G401.6 (cell line): ENCODE measurements around the gene EME2.
A peak's percentile ranks its signal among the peaks of the same experiment; 100 is the strongest.
"Not testable (repeated sequence)": the region's sequence is repeated elsewhere in the genome, so short reads cannot be mapped to it uniquely, and the experiment has no call there.

Source experiments
- FAIRE-seq: peaks from 2 replicates; lab custom pipeline; 2012; peaks lifted over from hg19 to GRCh38; lab: Jason Lieb, UNC

EME2 gene

GRCh38 chr16:1772362-1772907 is at the start of gene EME2:
Gene EME2 (plus strand): TSS chr16:1772810. CDS start chr16:1773228, 418 bp downstream.
- FAIRE-seq = no peak

GRCh38 chr16:1723450-1724147 is 49.0 kb upstream of the EME2 start:
- FAIRE-seq = peak; percentile 79

- FAIRE-seq = no peak
Measured at GRCh38 chr16:1724491-1724890, 48.1 kb upstream of the EME2 start.

- no peak for FAIRE-seq
Measured at GRCh38 chr16:1726661-1727502, 45.7 kb upstream of the EME2 start.

GRCh38 chr16:1727651-1728624 is 44.7 kb upstream of the EME2 start:
- no peak for FAIRE-seq

GRCh38 chr16:1729026-1729425 is 43.6 kb upstream of the EME2 start:
- FAIRE-seq = no peak

GRCh38 chr16:1729445-1729844 is 43.2 kb upstream of the EME2 start:
- no peak for FAIRE-seq

GRCh38 chr16:1731073-1731472 is 41.5 kb upstream of the EME2 start:
- no peak for FAIRE-seq

GRCh38 chr16:1731603-1732002 is 41.0 kb upstream of the EME2 start:
- FAIRE-seq = no peak

GRCh38 chr16:1732071-1732470 is 40.5 kb upstream of the EME2 start:
- no peak for FAIRE-seq

GRCh38 chr16:1732551-1732987 is 40.0 kb upstream of the EME2 start:
- FAIRE-seq = not testable (repeated sequence)

GRCh38 chr16:1734123-1734522 is 38.5 kb upstream of the EME2 start:
- no peak for FAIRE-seq

GRCh38 chr16:1734816-1735215 is 37.8 kb upstream of the EME2 start:
- FAIRE-seq = no peak

GRCh38 chr16:1740234-1740633 is 32.4 kb upstream of the EME2 start:
- FAIRE-seq = no peak

- FAIRE-seq = no peak
Measured at GRCh38 chr16:1740781-1741490, 31.7 kb upstream of the EME2 start.

- no peak for FAIRE-seq
Measured at GRCh38 chr16:1741553-1742165, 31.0 kb upstream of the EME2 start.

GRCh38 chr16:1743376-1744337 is 29.0 kb upstream of the EME2 start:
- no peak for FAIRE-seq

GRCh38 chr16:1744338-1744840 is 28.2 kb upstream of the EME2 start:
- FAIRE-seq = no peak

GRCh38 chr16:1745181-1745899 is 27.3 kb upstream of the EME2 start:
- no peak for FAIRE-seq
